Left renal pelvis (tissue), 4 donors: Measurements from ENCODE around the gene VPS13C. TPM values are rescaled to one million over a fixed set of nuclear protein-coding genes. Genes with fewer than 3 reads are reported as not detected.

Experiments
- DNase-seq, 4 donors: peaks; one replicate each; pipeline ENCODE4 v3.0.0-alpha.2; 2013; ENCODE audit warnings: low read depth in 4 of 4, low spot score in 3 of 4
- polyA plus RNA-seq, 4 donors: library from polyadenylated mRNA; unstranded; fragments of 120-200 nt; gene quantifications; one replicate each; pipeline ENCODE4 v1.2.1, GENCODE V29; 2013; ENCODE audit not compliant: insufficient read length in 4 of 4

Gene VPS13C
- polyA plus RNA-seq, 4 donors: 30.9 to 53.3 (median 42.4) TPM

- DNase-seq: no peak
Observed at GRCh38 chr15:62079594-62079993, 19.3 kb upstream of the VPS13C start.

- no peak for DNase-seq
Observed at GRCh38 chr15:62075595-62076277, 15.5 kb upstream of the VPS13C start.

GRCh38 chr15:62071711-62072308 is 11.6 kb upstream of the VPS13C start:
- DNase-seq: no peak

- DNase-seq: no peak
Observed at GRCh38 chr15:62069551-62069950, 9.3 kb upstream of the VPS13C start.

GRCh38 chr15:62068810-62069167 is 8.5 kb upstream of the VPS13C start:
- DNase-seq: no peak

GRCh38 chr15:62068071-62068809 is 8.0 kb upstream of the VPS13C start:
- no peak for DNase-seq

GRCh38 chr15:62067448-62068044 is 7.3 kb upstream of the VPS13C start:
- DNase-seq: no peak

- DNase-seq: peak in 1 of 4 donors; percentile 71
Observed at GRCh38 chr15:62066663-62067447, 6.6 kb upstream of the VPS13C start, which contains the start of gene C2CD4A. Gene C2CD4A (plus strand): TSS chr15:62066977. CDS start chr15:62067614, 637 bp downstream.

GRCh38 chr15:62063825-62064635 is 3.8 kb upstream of the VPS13C start:
- no peak for DNase-seq

- DNase-seq: no peak
Observed at GRCh38 chr15:62060896-62061280, 641 bp upstream of the VPS13C start.

GRCh38 chr15:62059816-62060112 is 483 bp downstream of the VPS13C start:
- DNase-seq: no peak

- DNase-seq: no peak
Observed at GRCh38 chr15:62059108-62059815, 985 bp downstream of the VPS13C start.

GRCh38 chr15:62058327-62059028 is 1.8 kb downstream of the VPS13C start:
- DNase-seq: no peak

- DNase-seq: no peak
Observed at GRCh38 chr15:62057341-62057980, 2.8 kb downstream of the VPS13C start.

- no peak for DNase-seq
Observed at GRCh38 chr15:62054979-62055378, 5.3 kb downstream of the VPS13C start.

GRCh38 chr15:62053439-62054085 is 6.7 kb downstream of the VPS13C start:
- no peak for DNase-seq

- no peak for DNase-seq
Observed at GRCh38 chr15:62052713-62053112, 7.5 kb downstream of the VPS13C start.

- DNase-seq: no peak
Observed at GRCh38 chr15:62051166-62051565, 9.1 kb downstream of the VPS13C start.
